Fibroblast of mammary gland (primary cell): ENCODE data around the gene LDLRAD4.

ENCODE experiments used
- DNase-seq: peaks from one replicate; pipeline ENCODE4 v3.0.0-alpha.2; 2010; ENCODE audit warnings: low read depth
- H3K4me3 ChIP-seq: 2 replicates; pipeline ENCODE4 v1.5.1; 2011; ENCODE audit warnings: low read depth, mild to moderate bottlenecking, low read length, moderate library complexity; ENCODE audit not compliant: control insufficient read depth
- TF ChIP-seq, protein P1 (sequence below): conservative IDR thresholded peaks from 2 replicates; pipeline ENCODE4 v1.5.1; 2011; ENCODE audit warnings: low read depth, low read length, inconsistent platforms; ENCODE audit not compliant: control insufficient read depth, insufficient read depth

The LDLRAD4 gene

DNA sequence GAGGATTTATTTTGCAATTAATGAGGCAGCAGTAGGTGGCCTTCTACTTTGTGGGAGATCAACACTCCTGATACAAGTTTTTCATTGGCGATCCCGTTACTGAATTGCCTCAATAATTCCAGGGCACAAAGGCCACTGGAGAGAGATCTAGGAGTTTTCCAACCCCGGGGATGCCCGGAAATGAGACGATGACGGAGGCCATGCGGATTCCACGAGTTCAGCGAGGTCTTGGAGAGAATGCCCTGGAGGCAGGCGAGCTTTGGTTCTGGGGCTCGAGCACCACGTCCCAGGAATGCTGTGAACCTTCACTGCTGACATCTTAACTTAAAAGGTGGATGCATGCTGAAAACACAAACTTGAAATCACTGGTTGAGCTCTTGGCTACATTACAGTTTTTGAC lies 74.2 kb downstream of the LDLRAD4 start:
- DNase-seq: no peak
- H3K4me3 ChIP-seq: no peak overlapping the region
- TF ChIP-seq, protein P1, sequence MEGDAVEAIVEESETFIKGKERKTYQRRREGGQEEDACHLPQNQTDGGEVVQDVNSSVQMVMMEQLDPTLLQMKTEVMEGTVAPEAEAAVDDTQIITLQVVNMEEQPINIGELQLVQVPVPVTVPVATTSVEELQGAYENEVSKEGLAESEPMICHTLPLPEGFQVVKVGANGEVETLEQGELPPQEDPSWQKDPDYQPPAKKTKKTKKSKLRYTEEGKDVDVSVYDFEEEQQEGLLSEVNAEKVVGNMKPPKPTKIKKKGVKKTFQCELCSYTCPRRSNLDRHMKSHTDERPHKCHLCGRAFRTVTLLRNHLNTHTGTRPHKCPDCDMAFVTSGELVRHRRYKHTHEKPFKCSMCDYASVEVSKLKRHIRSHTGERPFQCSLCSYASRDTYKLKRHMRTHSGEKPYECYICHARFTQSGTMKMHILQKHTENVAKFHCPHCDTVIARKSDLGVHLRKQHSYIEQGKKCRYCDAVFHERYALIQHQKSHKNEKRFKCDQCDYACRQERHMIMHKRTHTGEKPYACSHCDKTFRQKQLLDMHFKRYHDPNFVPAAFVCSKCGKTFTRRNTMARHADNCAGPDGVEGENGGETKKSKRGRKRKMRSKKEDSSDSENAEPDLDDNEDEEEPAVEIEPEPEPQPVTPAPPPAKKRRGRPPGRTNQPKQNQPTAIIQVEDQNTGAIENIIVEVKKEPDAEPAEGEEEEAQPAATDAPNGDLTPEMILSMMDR: no peak

GRCh38 chr18:13294309-13294708 lies 75.7 kb downstream of the LDLRAD4 start:
- no peak for DNase-seq
- no peak overlapping the region for H3K4me3 ChIP-seq
- TF ChIP-seq, protein P1: no peak

- no peak overlapping the region for H3K4me3 ChIP-seq
- TF ChIP-seq, protein P1: no peak
- DNase-seq: no peak
Measured at GRCh38 chr18:13295894-13296293, 77.3 kb downstream of the LDLRAD4 start.

DNA sequence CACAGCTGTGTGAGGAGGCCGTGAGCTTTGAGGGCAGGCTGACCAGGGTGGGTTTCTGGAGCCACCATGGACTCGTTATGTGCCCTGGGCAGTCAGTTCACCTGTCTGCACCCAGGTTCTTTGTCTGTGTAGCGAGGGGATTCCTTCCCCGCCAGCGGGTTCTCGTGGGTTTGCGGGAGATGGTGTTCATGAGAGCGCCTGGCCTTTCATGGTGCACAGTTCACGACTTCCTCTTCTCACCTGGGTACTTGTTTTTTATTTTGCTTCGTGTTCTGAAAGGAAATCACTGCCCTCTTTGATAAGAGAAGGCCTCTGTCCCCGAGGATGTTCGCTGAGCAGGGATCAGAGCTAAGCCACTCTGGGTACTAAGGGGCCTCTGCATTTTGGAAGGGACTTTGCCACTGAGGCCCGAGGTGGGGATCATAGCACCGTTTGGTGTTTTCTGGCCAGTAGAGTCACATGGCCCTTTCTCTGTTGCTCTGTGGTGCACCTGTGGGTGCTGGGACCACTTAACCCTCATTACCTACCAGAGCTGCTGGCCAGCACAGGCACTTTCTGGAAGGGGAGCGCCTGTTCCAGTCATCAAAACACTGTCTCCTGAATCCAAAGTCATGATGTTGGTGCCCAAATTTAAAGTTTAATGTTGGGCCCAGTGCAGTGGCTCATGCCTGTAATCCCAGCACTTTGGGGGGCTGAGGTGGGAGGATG lies 78.5 kb downstream of the LDLRAD4 start:
- TF ChIP-seq, protein P1: no peak
- no peak overlapping the region for H3K4me3 ChIP-seq
- no peak for DNase-seq

- TF ChIP-seq, protein P1: no peak
- H3K4me3 ChIP-seq: no peak overlapping the region
- DNase-seq: no peak
Measured at GRCh38 chr18:13298262-13298661, 79.7 kb downstream of the LDLRAD4 start.

- TF ChIP-seq, protein P1: no peak
- H3K4me3 ChIP-seq: no peak overlapping the region
- no peak for DNase-seq
Measured at GRCh38 chr18:13300029-13300428, 81.5 kb downstream of the LDLRAD4 start.
